HG03066 (cell line): ENCODE data around the gene RNF126.
"Not testable (repeated sequence)": the region's sequence is repeated elsewhere in the genome, so short reads cannot be mapped to it uniquely, and the experiment has no call there.

Source experiments
- ATAC-seq: cut with Tn5 transposase; IDR thresholded peaks from one replicate; pipeline ENCODE4 v1.9.1; 2021; ENCODE audit warnings: low read depth; ENCODE audit not compliant: unreplicated experiment

RNF126 gene

GRCh38 chr19:632579-633067 lies 30.4 kb downstream of the RNF126 start:
- no peak for ATAC-seq

GRCh38 chr19:629961-630714 lies 32.9 kb downstream of the RNF126 start:
- ATAC-seq, result no peak

DNA sequence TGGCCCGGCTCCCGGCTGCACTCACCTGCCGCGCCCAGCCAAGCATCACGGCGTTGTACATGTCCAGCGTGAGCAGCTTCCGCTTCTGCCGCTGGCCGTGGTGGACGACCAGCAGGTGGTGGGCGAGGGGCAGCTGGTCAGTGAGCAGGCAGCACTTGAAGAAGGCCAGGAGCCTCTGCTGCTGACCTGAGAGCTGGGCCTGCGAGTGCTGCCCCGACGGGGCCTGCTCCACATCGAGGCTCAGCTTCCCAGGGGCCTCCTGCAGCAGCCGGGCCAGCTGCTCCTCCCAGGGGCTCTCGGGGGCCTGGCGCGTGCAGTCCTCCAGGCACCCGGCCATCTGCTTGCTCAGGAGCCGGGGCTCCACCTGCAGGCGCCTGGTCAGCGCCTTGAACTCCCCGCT lies 33.5 kb downstream of the RNF126 start:
- ATAC-seq, result not testable (repeated sequence)

DNA sequence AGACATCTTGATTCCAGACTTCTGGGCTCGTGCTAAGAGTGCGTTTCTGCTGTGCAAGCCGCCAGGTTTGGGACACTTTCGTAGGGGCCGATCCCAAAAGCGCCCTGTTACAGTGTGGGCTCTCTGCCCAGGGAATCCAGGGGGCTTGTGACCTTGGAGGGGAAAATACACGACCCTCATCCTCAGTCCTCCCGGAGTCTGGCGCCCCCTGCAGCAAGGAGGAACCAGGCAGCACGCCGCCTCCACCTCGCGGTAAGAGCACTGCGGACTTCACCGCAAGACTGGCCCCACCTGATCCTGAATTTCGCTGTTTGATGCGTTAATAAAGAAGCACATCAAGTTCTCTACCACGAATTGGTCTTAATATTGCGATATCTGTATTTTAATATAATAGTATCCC lies 34.8 kb downstream of the RNF126 start:
- no peak for ATAC-seq

GRCh38 chr19:626566-626965 lies 36.4 kb downstream of the RNF126 start:
- not testable (repeated sequence) for ATAC-seq

GRCh38 chr19:625257-625656 lies 37.8 kb downstream of the RNF126 start:
- ATAC-seq, result no peak

DNA sequence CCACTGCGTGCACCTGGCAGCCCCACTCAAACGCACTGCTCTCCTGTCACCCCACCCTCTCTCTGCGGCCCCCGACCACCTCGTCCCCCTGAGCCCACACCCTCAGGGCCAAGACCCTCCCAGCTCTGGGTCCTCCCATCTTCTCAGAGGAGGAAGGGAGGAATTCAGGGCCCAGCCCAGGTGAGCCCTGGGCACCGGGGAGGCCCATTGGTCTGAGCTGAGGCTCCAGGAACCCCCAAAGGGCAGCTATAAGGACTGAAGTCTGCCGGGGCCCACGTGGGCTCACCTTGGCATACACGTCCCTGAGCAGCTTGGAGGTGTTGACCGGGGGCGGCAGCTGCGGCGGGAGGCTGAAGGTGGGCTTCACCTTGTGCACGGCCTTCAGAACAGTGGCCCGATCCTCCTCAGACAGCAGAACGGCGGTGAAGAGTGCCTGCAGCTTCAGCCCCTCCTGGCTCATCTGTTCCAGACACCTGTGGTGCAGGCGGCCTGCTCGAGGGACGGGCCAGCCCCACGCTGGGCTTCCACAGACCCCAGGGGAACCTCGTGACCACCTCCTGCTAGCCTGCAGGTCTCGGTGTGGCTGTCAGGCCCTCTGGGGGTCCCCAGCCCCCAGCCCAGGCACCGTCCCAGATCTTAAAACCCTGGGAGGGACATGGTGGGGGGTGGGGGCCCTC lies 38.4 kb downstream of the RNF126 start:
- no peak for ATAC-seq

DNA sequence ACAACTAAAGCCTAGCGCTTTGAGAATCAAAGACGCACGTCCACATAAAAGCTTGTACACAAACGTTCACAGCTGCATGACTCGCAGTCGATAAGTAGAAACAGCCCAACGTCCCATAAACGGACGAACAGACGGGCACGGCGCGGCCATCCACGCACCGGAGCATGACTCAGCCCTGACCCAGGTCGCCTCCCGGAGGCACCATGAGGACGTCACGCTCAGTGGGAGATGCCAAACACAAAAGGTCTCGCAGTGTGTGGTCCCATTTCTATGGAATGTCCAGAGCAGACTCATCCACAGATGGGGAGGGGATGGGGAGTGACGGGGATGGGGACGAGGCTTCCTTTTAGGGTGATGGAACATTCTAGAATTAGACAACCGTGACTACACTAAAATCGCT lies 39.0 kb downstream of the RNF126 start:
- no peak for ATAC-seq

DNA sequence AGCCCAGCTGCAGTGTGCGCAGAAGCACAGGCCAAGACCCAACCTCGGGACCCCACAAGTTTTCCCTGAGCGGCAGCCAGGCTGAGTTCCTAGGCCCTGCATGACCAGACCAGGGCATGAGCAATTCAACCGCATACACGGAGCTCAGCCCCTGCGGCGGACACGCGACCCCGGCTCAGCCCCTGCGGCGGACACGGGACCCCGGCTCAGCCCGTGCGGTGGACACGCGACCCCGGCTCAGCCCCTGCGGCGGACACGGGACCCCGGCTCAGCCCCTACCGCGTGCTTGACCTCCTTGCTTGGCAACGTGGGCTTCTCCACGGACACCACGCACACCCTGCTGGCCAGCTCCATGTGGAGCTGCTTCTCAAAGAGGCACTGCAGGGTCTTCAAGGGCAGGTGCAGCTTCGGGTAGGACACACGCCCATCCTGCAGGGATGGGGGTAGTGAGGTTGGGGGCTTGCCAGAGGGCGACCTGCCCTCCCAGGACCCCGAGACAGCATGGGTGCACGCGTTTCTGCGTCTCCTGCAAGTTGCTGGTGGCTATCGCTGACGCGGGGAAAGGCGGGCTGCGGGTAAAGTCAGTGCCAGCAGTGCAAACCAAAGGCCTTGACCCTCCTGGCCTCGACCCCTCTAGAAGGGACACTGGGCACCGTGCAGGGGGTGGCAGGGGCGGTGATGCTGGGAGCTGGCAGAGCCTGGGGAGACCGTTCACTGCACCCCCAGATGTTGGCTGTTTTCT lies 39.7 kb downstream of the RNF126 start:
- no peak for ATAC-seq

GRCh38 chr19:622666-623065 lies 40.3 kb downstream of the RNF126 start:
- ATAC-seq, result no peak

DNA sequence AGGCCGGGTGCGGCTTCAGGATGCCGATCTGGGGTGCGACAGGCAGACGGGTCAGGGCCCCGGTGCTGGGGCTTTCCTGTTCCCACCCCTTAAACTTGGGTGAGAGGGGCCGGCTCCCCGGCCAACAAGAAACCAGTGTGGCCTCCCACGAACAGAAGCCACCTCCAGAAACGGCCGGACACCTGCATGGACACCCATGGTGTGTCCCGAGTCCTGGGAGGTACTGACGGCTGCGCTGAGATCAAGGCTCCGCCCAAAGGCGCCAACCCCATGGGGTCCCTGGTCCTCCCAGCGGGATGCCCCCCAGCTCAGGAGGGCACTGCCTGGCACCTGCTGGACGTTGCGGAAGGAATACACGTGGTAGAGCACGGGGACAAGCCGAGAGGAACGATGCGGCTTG lies 41.2 kb downstream of the RNF126 start:
- ATAC-seq, result no peak

- ATAC-seq, result not testable (repeated sequence)
Observed at GRCh38 chr19:621191-621590, 41.8 kb downstream of the RNF126 start.

DNA sequence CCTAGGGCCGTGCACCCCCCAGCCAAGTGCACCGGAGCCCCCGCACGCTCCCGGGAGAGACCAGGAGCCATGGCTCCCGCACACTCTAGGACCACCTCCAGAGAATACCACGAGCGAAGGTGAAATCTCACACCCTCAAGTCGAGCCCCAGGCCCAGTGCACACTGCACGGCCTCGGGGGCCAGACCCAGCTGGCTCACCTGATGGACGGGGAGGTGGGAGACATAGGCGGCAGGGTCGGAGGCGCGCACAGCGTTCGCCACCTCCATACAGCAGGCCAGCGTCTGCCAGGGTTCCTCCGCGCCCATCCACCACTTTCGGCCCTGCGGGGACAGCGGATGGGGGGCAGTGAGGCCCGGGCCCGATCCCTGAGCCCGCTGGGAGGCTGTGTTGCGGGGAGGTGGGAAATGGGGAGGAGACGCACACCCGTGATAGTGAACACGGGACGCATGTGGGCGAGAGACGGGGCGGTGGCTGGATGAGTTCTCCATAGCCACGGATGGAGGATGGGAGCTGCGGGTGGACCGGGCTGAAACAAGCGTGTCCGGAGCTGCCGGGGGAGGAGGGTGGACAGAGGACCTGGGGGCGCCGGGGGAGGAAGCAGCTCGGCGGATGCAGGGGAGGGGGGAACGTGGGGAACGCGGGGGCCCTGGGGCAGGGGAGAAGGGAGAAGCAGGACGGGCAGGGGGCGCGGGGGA lies 42.7 kb downstream of the RNF126 start:
- no peak for ATAC-seq

DNA sequence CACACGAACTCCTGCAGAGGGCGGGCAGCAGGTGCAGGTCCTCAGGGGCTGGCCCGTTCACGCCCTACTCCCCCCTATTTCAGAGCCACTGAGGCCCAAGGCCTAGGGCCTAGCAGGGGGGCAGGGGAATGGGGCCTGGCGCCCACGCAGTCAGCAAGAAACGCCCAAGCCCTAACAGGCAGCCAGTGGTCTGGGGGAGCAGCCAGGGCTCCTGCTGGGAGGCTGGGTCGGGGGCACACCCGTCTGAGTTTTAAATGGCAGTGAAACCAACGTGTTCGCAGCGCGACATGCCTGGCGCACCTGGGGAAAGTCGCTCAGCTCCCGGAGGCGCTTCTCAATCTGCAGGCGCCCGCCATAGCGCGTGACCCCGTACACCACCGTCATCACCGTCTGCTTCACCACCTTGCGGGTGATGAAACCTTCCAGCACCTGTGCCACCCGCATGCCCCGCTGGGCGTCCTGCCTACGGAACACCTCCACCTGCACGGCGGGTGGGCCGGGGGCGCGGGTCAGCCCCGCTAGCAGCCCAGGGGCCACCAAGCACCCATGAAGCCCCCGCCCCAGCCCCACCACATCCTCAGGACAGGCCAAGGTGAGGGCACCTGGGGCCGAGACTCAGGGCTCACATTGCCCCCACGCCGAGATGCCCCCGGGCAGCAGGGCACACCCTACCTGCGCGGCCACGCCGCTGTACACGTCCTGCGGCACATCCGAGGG lies 43.6 kb downstream of the RNF126 start:
- no peak for ATAC-seq

DNA sequence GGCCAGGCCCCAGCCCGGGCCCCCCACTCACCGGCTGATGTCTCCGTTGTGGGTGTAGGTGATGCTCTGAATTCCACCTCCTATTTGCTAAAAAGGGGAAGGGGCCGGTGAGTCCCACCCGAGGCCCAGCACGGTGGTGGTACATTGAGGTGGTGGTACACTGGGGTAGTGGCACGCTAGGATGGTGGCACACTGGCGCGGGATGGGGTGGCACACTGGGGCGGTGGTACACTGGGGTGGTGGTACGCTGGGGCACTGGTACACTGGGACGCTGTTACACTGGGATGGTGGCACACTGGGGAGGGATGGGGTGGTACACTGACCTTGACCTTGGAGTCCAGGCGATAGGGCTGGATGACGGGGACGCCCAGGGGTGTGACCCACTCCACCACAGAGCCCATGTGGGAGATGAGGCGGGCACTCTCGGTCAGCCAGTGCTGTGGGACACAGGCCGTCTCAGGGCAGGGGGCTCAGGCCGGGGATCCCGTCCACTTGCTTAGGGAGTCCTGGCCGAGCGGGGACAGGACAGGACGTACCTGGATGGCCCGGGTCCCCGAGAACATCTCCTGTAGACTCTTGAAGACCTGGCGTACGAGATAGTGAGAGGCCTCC lies 44.2 kb downstream of the RNF126 start:
- ATAC-seq, result no peak

- no peak for ATAC-seq
Observed at GRCh38 chr19:618247-618619, 44.8 kb downstream of the RNF126 start.

DNA sequence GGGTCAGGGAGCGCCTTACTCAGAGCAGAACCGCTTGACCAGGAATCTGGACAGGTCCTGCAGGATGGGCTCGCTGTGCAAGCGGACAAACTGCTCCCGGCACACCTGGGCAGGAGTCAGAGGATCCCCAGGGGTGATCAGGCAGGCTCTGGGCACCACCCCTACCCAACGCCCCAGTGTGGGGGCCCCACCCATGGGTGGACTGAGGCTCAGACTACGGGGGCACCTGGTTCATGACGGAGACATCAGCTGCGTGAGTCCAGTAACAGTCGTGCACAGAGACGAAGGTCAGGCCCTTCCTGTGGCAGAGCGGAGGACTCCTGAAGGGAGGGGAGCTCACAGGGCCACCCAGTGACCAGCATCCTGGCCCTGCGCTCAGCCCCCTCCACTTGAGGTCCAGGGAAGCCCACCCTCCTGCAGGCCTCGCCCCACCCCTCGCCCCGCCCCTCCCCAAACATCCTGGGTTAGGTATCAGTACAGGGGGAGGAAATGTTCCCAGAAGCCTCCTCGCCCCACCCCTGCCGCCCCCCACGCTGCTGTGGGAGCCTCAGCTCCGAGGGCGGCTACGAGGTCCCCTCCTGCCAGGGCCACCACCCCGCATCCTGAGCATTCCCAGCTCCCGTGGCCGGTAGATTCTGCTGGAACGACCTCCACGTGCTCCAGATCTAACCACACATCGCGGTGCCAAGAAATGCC lies 45.3 kb downstream of the RNF126 start:
- ATAC-seq, result no peak

DNA sequence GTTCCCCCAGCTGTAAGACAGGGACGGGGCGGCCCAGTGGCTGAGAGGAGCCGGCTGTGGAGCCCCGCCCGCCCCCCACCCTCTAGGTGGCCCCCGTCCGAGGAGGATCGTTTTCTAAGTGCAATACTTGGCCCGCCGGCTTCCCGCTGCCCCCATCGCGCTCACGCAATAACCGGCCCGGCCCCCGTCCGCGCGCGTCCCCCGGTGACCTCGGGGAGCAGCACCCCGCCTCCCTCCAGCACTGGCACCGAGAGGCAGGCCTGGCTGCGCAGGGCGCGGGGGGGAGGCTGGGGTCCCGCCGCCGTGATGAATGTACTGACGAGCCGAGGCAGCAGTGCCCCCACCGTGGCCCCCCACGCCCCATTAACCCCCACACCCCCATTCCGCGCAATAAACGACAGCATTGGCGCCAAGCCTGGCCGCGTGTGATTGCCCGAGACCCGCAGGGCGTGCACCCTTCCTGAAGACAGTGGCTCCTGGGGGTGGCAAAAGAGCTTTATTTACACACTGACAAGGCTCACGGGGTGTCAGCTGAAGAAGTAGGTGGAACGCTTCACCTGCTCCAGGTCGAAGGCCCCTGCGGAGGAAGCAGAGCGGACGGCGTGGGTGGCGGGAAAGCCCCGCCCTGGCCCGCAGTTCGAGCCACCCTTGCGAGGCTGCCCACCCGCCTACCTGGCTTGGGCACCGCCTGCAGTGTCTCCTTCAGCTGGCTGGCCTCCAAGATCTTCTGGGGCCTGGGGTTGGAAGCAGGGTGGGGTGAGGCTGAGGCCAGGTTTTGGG lies 46.1 kb downstream of the RNF126 start:
- ATAC-seq, result no peak
